Epithelial cell of proximal tubule (primary cell): ENCODE measurements around the gene ASB4. TPM values are rescaled to one million over a fixed set of nuclear protein-coding genes. Genes with fewer than 3 reads are reported as not detected.

ENCODE experiments used
- DNase-seq: peaks from one replicate; pipeline ENCODE4 v3.0.0-alpha.2; 2011; ENCODE audit warnings: low read depth
- H3K4me3 ChIP-seq: 2 replicates; pipeline ENCODE4 v1.5.1; 2011; ENCODE audit warnings: low read depth, mild to moderate bottlenecking, low read length
- CTCF ChIP-seq: conservative IDR thresholded peaks from 2 replicates; pipeline ENCODE4 v1.5.1; 2012; ENCODE audit warnings: low read depth, mild to moderate bottlenecking, low read length
- total RNA-seq: library from RNA; depleted of rRNA; stranded (reverse); fragments of >200 nt; gene quantifications from 2 replicates; pipeline ENCODE4 v1.2.3, GENCODE V29; 2015

ASB4 gene
- total RNA-seq, 1 donor from 2014 or later, result 0.17 TPM

GRCh38 chr7:95479992-95480624 lies 5.6 kb upstream of the ASB4 start:
- no peak for DNase-seq
- no peak for TF ChIP-seq CTCF
- no peak overlapping the region for H3K4me3 ChIP-seq

- DNase-seq, result no peak
- H3K4me3 ChIP-seq, result no peak overlapping the region
- TF ChIP-seq CTCF, result no peak
Measured at GRCh38 chr7:95481271-95482165, 4.2 kb upstream of the ASB4 start.

- no peak for TF ChIP-seq CTCF
- DNase-seq, result no peak
- H3K4me3 ChIP-seq, result no peak overlapping the region
Measured at GRCh38 chr7:95482424-95482823, 3.3 kb upstream of the ASB4 start.

- no peak for TF ChIP-seq CTCF
- DNase-seq, result no peak
- no peak overlapping the region for H3K4me3 ChIP-seq
Measured at GRCh38 chr7:95490231-95490762, 4.6 kb downstream of the ASB4 start.

- TF ChIP-seq CTCF, result no peak
- H3K4me3 ChIP-seq, result no peak overlapping the region
- DNase-seq, result no peak
Measured at GRCh38 chr7:95491201-95491600, 5.5 kb downstream of the ASB4 start.

- TF ChIP-seq CTCF, result no peak
- DNase-seq, result no peak
Measured at GRCh38 chr7:95491634-95492314, 6.0 kb downstream of the ASB4 start.

More at GRCh38 chr7:95491634-95492314, 6.0 kb downstream of the ASB4 start:
- H3K4me3 ChIP-seq, result no peak overlapping the region
